GM19438 (cell line): ENCODE results near the gene RAB40A.

Experiments used
- ATAC-seq: cut with Tn5 transposase; IDR thresholded peaks from one replicate; pipeline ENCODE4 v1.9.1; 2021; ENCODE audit warnings: low read depth; ENCODE audit not compliant: unreplicated experiment

Gene RAB40A

GRCh38 chrX:103519389-103519788 is at the start of gene RAB40A:
RAB40A (minus strand) TSS chrX:103519489; CDS start chrX:103500756, 18,733 bp downstream.
- ATAC-seq = no peak

GRCh38 chrX:103565752-103566151 is 46.5 kb upstream of the RAB40A start:
- no peak for ATAC-seq

GRCh38 chrX:103565197-103565596 is 45.9 kb upstream of the RAB40A start:
- ATAC-seq = no peak

GRCh38 chrX:103562801-103563200 is 43.5 kb upstream of the RAB40A start:
- ATAC-seq = no peak

GRCh38 chrX:103560256-103560655 is 41.0 kb upstream of the RAB40A start:
- ATAC-seq = no peak

GRCh38 chrX:103556963-103557612 is 37.8 kb upstream of the RAB40A start:
- ATAC-seq = no peak

GRCh38 chrX:103554687-103555424 is 35.6 kb upstream of the RAB40A start:
- ATAC-seq = peak; percentile 94

- ATAC-seq = no peak
Measured at GRCh38 chrX:103552236-103552635, 32.9 kb upstream of the RAB40A start.

- no peak for ATAC-seq
Measured at GRCh38 chrX:103550415-103551051, 31.2 kb upstream of the RAB40A start.

- ATAC-seq = no peak
Measured at GRCh38 chrX:103549916-103550315, 30.6 kb upstream of the RAB40A start.

- no peak for ATAC-seq
Measured at GRCh38 chrX:103540145-103540544, 20.9 kb upstream of the RAB40A start.

- no peak for ATAC-seq
Measured at GRCh38 chrX:103539695-103540094, 20.4 kb upstream of the RAB40A start.

- ATAC-seq = no peak
Measured at GRCh38 chrX:103538728-103539127, 19.4 kb upstream of the RAB40A start.

- ATAC-seq = no peak
Measured at GRCh38 chrX:103537871-103538387, 18.6 kb upstream of the RAB40A start.

GRCh38 chrX:103536732-103537131 is 17.4 kb upstream of the RAB40A start:
- ATAC-seq = no peak

GRCh38 chrX:103536071-103536470 is 16.8 kb upstream of the RAB40A start:
- no peak for ATAC-seq

- ATAC-seq = no peak
Measured at GRCh38 chrX:103535206-103535605, 15.9 kb upstream of the RAB40A start.

- ATAC-seq = peak; percentile 74
Measured at GRCh38 chrX:103533511-103534216, 14.4 kb upstream of the RAB40A start.

GRCh38 chrX:103531002-103531401 is 11.7 kb upstream of the RAB40A start:
- ATAC-seq = no peak

- ATAC-seq = no peak
Measured at GRCh38 chrX:103530545-103530944, 11.3 kb upstream of the RAB40A start.

- ATAC-seq = no peak
Measured at GRCh38 chrX:103529550-103529949, 10.3 kb upstream of the RAB40A start.
